Neural crest cell (in vitro differentiated cells): ENCODE measurements around the gene TMC1. TPM values are rescaled to one million over a fixed set of nuclear protein-coding genes. Genes with fewer than 3 reads are reported as not detected.

ENCODE experiments used
- DNase-seq: peaks from one replicate; pipeline ENCODE4 v3.0.0; 2021; ENCODE audit warnings: low read depth, mixed read lengths, low spot score
- H3K27ac Mint-ChIP-seq: one replicate; pipeline ENCODE4 v1.8.0; 2021; ENCODE audit warnings: mild to moderate bottlenecking, mixed read lengths; ENCODE audit not compliant: unreplicated experiment
- H3K27me3 Mint-ChIP-seq: 2 replicates; pipeline ENCODE4 v1.8.0; 2021; ENCODE audit warnings: low read depth, mild to moderate bottlenecking, mixed read lengths
- H3K36me3 Mint-ChIP-seq: 2 replicates; pipeline ENCODE4 v1.8.0; 2021; ENCODE audit warnings: low read depth, mild to moderate bottlenecking, mixed read lengths
- H3K4me1 Mint-ChIP-seq: 2 replicates; pipeline ENCODE4 v1.8.0; 2021; ENCODE audit warnings: mixed read lengths
- H3K4me3 Mint-ChIP-seq: one replicate; pipeline ENCODE4 v1.8.0; 2021; ENCODE audit warnings: mild to moderate bottlenecking, mixed read lengths
- H3K9me3 Mint-ChIP-seq: 2 replicates; pipeline ENCODE4 v1.8.0; 2021; ENCODE audit warnings: mixed read lengths
- CTCF ChIP-seq: fragments of 200-600 bp; sonication (generic); conservative IDR thresholded peaks from 2 replicates; pipeline ENCODE4 v1.5.0; 2021; ENCODE audit warnings: antibody characterized with exemption, mild to moderate bottlenecking
- total RNA-seq: library from RNA; stranded (reverse); gene quantifications from 2 replicates; pipeline ENCODE4 v1.2.1, GENCODE V29; 2021

Gene TMC1
- total RNA-seq, 1 donor from 2014 or later = 0.33 TPM

DNA sequence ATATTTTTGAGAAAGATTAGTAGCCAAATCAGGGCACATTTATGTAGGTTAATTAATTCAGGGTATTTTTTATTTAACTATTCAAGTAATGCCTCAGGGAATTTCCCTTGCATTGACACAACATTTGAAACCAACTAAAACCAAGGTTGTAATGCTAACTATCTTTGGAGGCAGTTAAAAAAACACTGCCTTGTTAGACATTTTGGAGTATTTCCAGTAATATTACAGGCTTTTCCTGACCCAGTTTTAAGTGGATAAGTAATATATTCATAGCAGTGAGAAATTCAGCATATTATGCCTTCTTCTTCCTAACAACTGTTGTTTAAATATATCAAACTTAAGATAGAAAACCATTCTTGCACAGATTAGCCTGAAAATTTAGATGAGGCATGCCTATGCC, 175.1 kb downstream of the TMC1 start:
- no peak for DNase-seq
- TF ChIP-seq CTCF = no peak
- Mint-ChIP-seq H3K27me3 (no peaks in the 10 kb centered on the region), H3K27ac (no peak overlapping the region), H3K36me3 (no peaks in the 10 kb centered on the region), H3K9me3 (peaks cover 3% of the 10 kb centered on the region), H3K4me1 (peaks cover 18% of the 10 kb centered on the region), H3K4me3 (no peak overlapping the region)

DNA sequence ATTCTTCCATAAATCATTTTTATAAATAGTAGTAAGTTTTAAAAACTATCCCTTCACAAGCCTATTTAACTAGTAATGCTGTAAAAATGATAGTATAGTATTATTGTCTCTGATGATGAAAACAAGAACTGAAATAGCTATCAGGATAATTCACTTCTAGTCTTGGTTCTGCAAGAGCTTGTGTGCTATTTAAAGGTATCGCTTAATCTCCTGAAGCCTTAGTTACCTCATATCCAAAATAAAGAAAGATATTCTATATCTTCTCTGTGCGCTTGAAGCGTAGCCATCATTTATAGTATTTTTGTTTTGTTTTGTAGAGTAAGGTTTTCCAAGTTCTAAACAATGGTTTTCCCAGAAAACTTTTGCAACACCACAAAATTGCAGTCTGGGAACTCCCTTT, 180.1 kb downstream of the TMC1 start:
- H3K27me3 Mint-ChIP-seq = no peaks in the 10 kb centered on the region
- H3K4me1 Mint-ChIP-seq = peaks cover 13% of the 10 kb centered on the region
- no peaks in the 10 kb centered on the region for H3K36me3 Mint-ChIP-seq
- no peak for DNase-seq
- H3K27ac Mint-ChIP-seq = no peak overlapping the region
- no peaks in the 10 kb centered on the region for H3K9me3 Mint-ChIP-seq
- no peak for TF ChIP-seq CTCF
- no peak overlapping the region for H3K4me3 Mint-ChIP-seq

- Mint-ChIP-seq H3K27me3 (no peaks in the 10 kb centered on the region), H3K4me1 (peaks cover 8% of the 10 kb centered on the region)
- no peak for DNase-seq
Observed at GRCh38 chr9:72703574-72703973, 182.2 kb downstream of the TMC1 start.

GRCh38 chr9:72704688-72705375, 183.4 kb downstream of the TMC1 start:
- H3K27me3 Mint-ChIP-seq = no peaks in the 10 kb centered on the region
- peaks cover 6% of the 10 kb centered on the region for H3K4me1 Mint-ChIP-seq
- H3K9me3 Mint-ChIP-seq = peaks cover 9% of the 10 kb centered on the region
- no peak for DNase-seq
- TF ChIP-seq CTCF = no peak
- H3K36me3 Mint-ChIP-seq = peaks cover 2% of the 10 kb centered on the region
- no peak overlapping the region for H3K4me3 Mint-ChIP-seq
- H3K27ac Mint-ChIP-seq = no peak overlapping the region

More at GRCh38 chr9:72703574-72703973, 182.2 kb downstream of the TMC1 start:
- Mint-ChIP-seq H3K4me3 (no peak overlapping the region), H3K36me3 (peaks cover 2% of the 10 kb centered on the region), H3K9me3 (peaks cover 9% of the 10 kb centered on the region), H3K27ac (no peak overlapping the region)
- no peak for TF ChIP-seq CTCF

DNA sequence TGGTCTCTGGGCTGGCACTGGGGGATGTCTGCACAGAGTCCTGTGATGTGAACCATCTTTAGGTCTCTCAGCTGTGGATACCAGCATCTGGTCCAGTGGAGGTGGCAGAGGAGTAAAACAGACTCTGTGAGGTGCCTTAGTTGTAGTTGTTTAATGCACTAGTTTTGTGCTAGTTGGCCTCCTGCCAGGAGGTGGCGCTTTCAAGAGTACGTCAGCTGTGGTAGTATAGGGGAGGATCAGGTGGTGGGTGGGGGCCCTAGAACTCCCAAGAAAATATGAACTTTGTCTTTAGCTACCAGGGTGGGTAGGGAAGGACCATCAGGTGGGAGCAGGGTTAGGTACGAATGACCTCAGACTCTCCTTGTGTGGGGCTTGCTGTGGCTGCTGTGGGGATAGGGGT, 197.1 kb downstream of the TMC1 start:
- H3K27ac Mint-ChIP-seq = no peak overlapping the region
- H3K27me3 Mint-ChIP-seq = no peaks in the 10 kb centered on the region
- H3K9me3 Mint-ChIP-seq = peaks cover 12% of the 10 kb centered on the region
- H3K36me3 Mint-ChIP-seq = peaks cover 12% of the 10 kb centered on the region
- TF ChIP-seq CTCF = peak; percentile 16
- H3K4me3 Mint-ChIP-seq = no peak overlapping the region
- DNase-seq = no peak
- H3K4me1 Mint-ChIP-seq = peaks cover 26% of the 10 kb centered on the region
